Heart left ventricle (tissue), 13 donors: ENCODE measurements around the gene ANKRD34A.

Experiments
- CTCF ChIP-seq, 12 donors: fragments of 200-600 bp; sonication (generic) in 4 of 12; IDR thresholded peaks; one replicate each; pipeline versions ENCODE4 v1.5.0 to v1.8.0; 2018 to 2022; ENCODE audit warnings: antibody characterized with exemption in 12 of 12, mild to moderate bottlenecking in 5 of 12
- POLR2A ChIP-seq, 2 donors: fragments of 450-650 bp; IDR thresholded peaks; one replicate each; pipeline ENCODE4 v1.6.1; 2017; ENCODE audit warnings: antibody characterized with exemption in 2 of 2, mild to moderate bottlenecking in 2 of 2, moderate library complexity in 2 of 2
- donor health status: ischemic (EF 13 %, LVEDD 7.1; RV severe dilation, severe dysfunction).
- donor health status: DM: no; HTN: yes; CAD: no.
- donor health status: DM: no; HTN: no; CAD: no.
- donor health status: ischemic (EF 25% LVEDD 6.9; RV normal size, moderate dysfunction).
- donor health status: ischemic (EF 25% LVEDD 5.7; RV mildly dilated, moderate dysfunction).
- donor health status: ischemic (EF 35%, LVEDD 5.7; RV mildly dilated, moderate dysfunction).
- donor health status: nonischemic (EF 11% LVEDD 7.7; RV severe dilation, severe dysfunction).
- donor health status: DM: yes; HTN: yes; CAD: no.
- donor health status: PGD.
- donor health status: ischemic (EF 29% LVEDD 5.4; RV normal size, mild dysfunction).
- donor health status: nonischemic (EF 23%, LVEDD 6.1; RV moderate dilation, normal function).

GRCh38 chr1:145977016-145977415 is 12.6 kb upstream of the ANKRD34A start:
- TF ChIP-seq POLR2A (IDR thresholded peaks at IDR 0.05) (no peak), CTCF (IDR thresholded peaks at IDR 0.05) (no peak)
